Panc1 (cell line): ENCODE measurements around the gene GOLGA6L7. TPM values are rescaled to one million over a fixed set of nuclear protein-coding genes. Genes with fewer than 3 reads are reported as not detected.

Experiments used
- ATAC-seq: fragments of 200-7000 bp; cut with Tn5 transposase; 2 replicates; pipeline ENCODE4 v1.9.1; 2020; ENCODE audit warnings: mild to moderate bottlenecking, moderate library complexity
- BruUV-seq: library from RNA; stranded (reverse); fragments of 400-500 nt; replicated peaks from 2 replicates; lab custom pipeline; 2021; lab: Mats Ljungman, UMichigan
- CTCF ChIA-PET: fragments of 300-600 bp; sonication (Branson Sonifier 250); formaldehyde crosslinking; loops from one replicate; lab custom pipeline; 2022; ENCODE audit warnings: antibody characterized with exemption; lab: Charles Lee
- POLR2A ChIA-PET: fragments of 300-600 bp; sonication (Branson Sonifier 250); formaldehyde crosslinking; loops from one replicate; lab custom pipeline; 2022; ENCODE audit warnings: antibody characterized with exemption; lab: Charles Lee
- DNase-seq: peaks from one replicate; pipeline ENCODE4 v3.0.0-alpha.2; 2010; ENCODE audit warnings: low read depth, low spot score
- H3K27ac ChIP-seq: 2 replicates; pipeline ENCODE4 v1.5.1; 2011; ENCODE audit warnings: mild to moderate bottlenecking, low read length, inconsistent platforms
- H3K27me3 ChIP-seq: fragments of 200-500 bp; sonication (Bioruptor generic); 2 replicates; pipeline ENCODE4 v1.6.0; 2014; ENCODE audit warnings: low read length, inconsistent platforms; ENCODE audit not compliant: control insufficient read depth, insufficient read depth
- H3K36me3 ChIP-seq: fragments of 200-500 bp; sonication (Bioruptor generic); 2 replicates; pipeline ENCODE4 v1.5.1; 2014; ENCODE audit warnings: inconsistent platforms, mild to moderate bottlenecking, low read length, moderate library complexity; ENCODE audit not compliant: control insufficient read depth, insufficient read depth
- H3K4me1 ChIP-seq: 2 replicates; pipeline ENCODE4 v1.5.1; 2011; ENCODE audit warnings: inconsistent platforms, mild to moderate bottlenecking, low read length, moderate library complexity; ENCODE audit not compliant: control insufficient read depth, insufficient read depth
- H3K4me3 ChIP-seq, 2 experiments: 2 replicates each; pipeline ENCODE4 v1.5.1; 2011 to 2012; ENCODE audit warnings: low read depth in 2 of 2, low read length in 2 of 2, mild to moderate bottlenecking in 2 of 2, inconsistent platforms in 1 of 2, moderate library complexity in 1 of 2
- H3K9me3 ChIP-seq: fragments of 200-500 bp; sonication (Bioruptor generic); 2 replicates; pipeline ENCODE4 v1.5.1; 2014; ENCODE audit warnings: low read depth, mild to moderate bottlenecking, inconsistent platforms, low read length, moderate library complexity; ENCODE audit not compliant: control insufficient read depth, insufficient read depth
- CTCF ChIP-seq: fragments of 450-650 bp; IDR thresholded peaks from 2 replicates; pipeline ENCODE4 v1.5.1; 2017; ENCODE audit warnings: mild to moderate bottlenecking
- POLR2AphosphoS5 ChIP-seq: IDR thresholded peaks from 2 replicates; pipeline ENCODE4 v1.6.1; 2012; ENCODE audit warnings: mild to moderate bottlenecking, low read depth, low read length, moderate library complexity
- REST ChIP-seq, 2 experiments: IDR thresholded peaks; 2 replicates each; pipeline ENCODE4 v1.6.1; 2011 to 2012; ENCODE audit warnings: low read depth in 2 of 2, control low read depth in 1 of 2, low read length in 1 of 2, mild to moderate bottlenecking in 1 of 2, moderate library complexity in 1 of 2; ENCODE audit not compliant: insufficient read depth in 1 of 2
- SIN3A ChIP-seq: IDR thresholded peaks from 2 replicates; pipeline ENCODE4 v1.6.1; 2012; ENCODE audit warnings: low read depth, mild to moderate bottlenecking, low read length, moderate library complexity, borderline replicate concordance; ENCODE audit not compliant: insufficient read depth
- TCF7L2 ChIP-seq: IDR thresholded peaks from 2 replicates; pipeline ENCODE4 v1.6.1; 2011; ENCODE audit warnings: mild to moderate bottlenecking, low read depth, low read length, inconsistent platforms
- in situ Hi-C: cut with HindIII; loops from 2 replicates; pipeline ENCODE4 v1.10.0; 2016; ENCODE audit warnings: low sequenced_read_pairs, low pct_unique_long_range_greater_than_20kb
- intact Hi-C: fragments of 100-400 bp; cut with micrococcal nuclease; formaldehyde crosslinking; loops from one replicate; pipeline ENCODE4 v1.10.0; 2022; ENCODE audit not compliant: unreplicated experiment
- total RNA-seq: library from RNA; stranded (reverse); gene quantifications from one replicate; pipeline ENCODE4 v1.2.1, GENCODE V29; 2021; ENCODE audit not compliant: unreplicated experiment

GOLGA6L7 gene
- total RNA-seq, 1 experiment from 2014 or later = not detected

GRCh38 chr15:28895146-28895545, 46.7 kb upstream of the GOLGA6L7 start:
- H3K4me1 ChIP-seq = no peaks in the 10 kb centered on the region
- DNase-seq (no peak), ATAC-seq (no peak)
- POLR2A ChIA-PET = interaction anchor here (0.6 kb wide), 1 partner anchor 16 kb away, joined by 16 read pairs; no protein-coding TSS in a partner anchor
- no peak overlapping the region for H3K4me3 ChIP-seq
- no peaks in the 10 kb centered on the region for H3K9me3 ChIP-seq
- no peak overlapping the region for H3K27ac ChIP-seq
- no TSS peak for BruUV-seq
- no peak for TF ChIP-seq SIN3A
- no peak for TF ChIP-seq TCF7L2
- no peak for TF ChIP-seq POLR2AphosphoS5
- TF ChIP-seq CTCF = no peak
- TF ChIP-seq REST (IDR thresholded peaks at IDR 0.05; ENCODE audit: insufficient read depth in 1 of 2, low read depth in 2 of 2, low read length in 1 of 2) = no peak
- CTCF ChIA-PET = no interaction called here
- H3K27me3 ChIP-seq = no peaks in the 10 kb centered on the region
- H3K36me3 ChIP-seq = no peaks in the 10 kb centered on the region
- in situ Hi-C loops (no loop called here), intact Hi-C loops (no loop called here)

- DNase-seq (no peak), ATAC-seq (no peak)
- H3K36me3 ChIP-seq = no peaks in the 10 kb centered on the region
- TF ChIP-seq REST (IDR thresholded peaks at IDR 0.05; ENCODE audit: insufficient read depth in 1 of 2, low read depth in 2 of 2, low read length in 1 of 2) = no peak
- no peak for TF ChIP-seq SIN3A
- no peak for TF ChIP-seq POLR2AphosphoS5
- TF ChIP-seq TCF7L2 = no peak
- TF ChIP-seq CTCF = no peak
- no peak overlapping the region for H3K27ac ChIP-seq
- intact Hi-C loops (no loop called here), in situ Hi-C loops (no loop called here)
- no peaks in the 10 kb centered on the region for H3K27me3 ChIP-seq
- H3K4me3 ChIP-seq = no peak overlapping the region
- ChIA-PET CTCF (no interaction called here), POLR2A (interaction anchor here (0.6 kb wide), 1 partner anchor 16 kb away, joined by 16 read pairs; no protein-coding TSS in a partner anchor)
- no peaks in the 10 kb centered on the region for H3K4me1 ChIP-seq
- H3K9me3 ChIP-seq = no peaks in the 10 kb centered on the region
- BruUV-seq = no TSS peak
Observed at GRCh38 chr15:28894631-28895030, 46.2 kb upstream of the GOLGA6L7 start.
